ENCODE data around the gene SUN2. TPM values are rescaled to one million over a fixed set of nuclear protein-coding genes. Genes with fewer than 3 reads are reported as not detected.
A peak's percentile ranks its signal among the peaks of the same experiment; 100 is the strongest.

SUN2 gene
- total and polyA plus RNA-seq, 9 of the 15 experiments (the other 6 are each of a cell fraction or from before 2014, with no cell fraction given): 0.11 to 42.6 (median 16.7) TPM

- intact Hi-C loops (cut with micrococcal nuclease) (no loop called here), in situ Hi-C loops (cut with MboI) (no loop called here)
- H4K20me1 ChIP-seq (replicated peaks; ENCODE audit: control insufficient read depth, insufficient read depth, low read length): no peaks in the 10 kb centered on the region
- no peaks in the 10 kb centered on the region for H3K9me3 ChIP-seq (replicated peaks; ENCODE audit: control insufficient read depth, insufficient read depth, low read depth, low read length)
- H3K27ac ChIP-seq (ENCODE audit: extremely low read depth, low read depth, low read length): no peak overlapping the region
- no peaks in the 10 kb centered on the region for H3K27me3 ChIP-seq (ENCODE audit: control insufficient read depth in 2 of 2, insufficient read depth in 2 of 2, low read length in 2 of 2)
- no peak overlapping the region for H2AFZ ChIP-seq (ENCODE audit: low read depth, low read length)
- ATAC-seq (peak; percentile 32; the same call in 2 of the 3 replicates), FAIRE-seq (no peak), DNase-seq (ENCODE audit: extremely low read depth in 1 of 4, low spot score in 3 of 4) (no peak)
- ChIA-PET POLR2A (interaction anchor here (1.2 kb wide), 1 partner anchor 10 kb away, joined by 3 read pairs; no protein-coding TSS in a partner anchor), CTCF (ENCODE audit: low intra/inter-chr PET ratio) (no interaction called here)
- peaks cover 0 to 12% of the 10 kb centered on the region in 2 experiments; a peak in 4 of 5 replicates for H3K4me1 ChIP-seq (replicated peaks in 1 of 2; ENCODE audit: control insufficient read depth in 2 of 2, insufficient read depth in 2 of 2, low read length in 2 of 2)
- WGBS (ENCODE audit: insufficient coverage, low coverage, missing lambda C conversion rate): 84% methylated on average over 13 of the region's 13 CpGs
- no peaks in the 10 kb centered on the region for H3K79me2 ChIP-seq (ENCODE audit: control insufficient read depth, insufficient read depth, low read length)
- H3K9ac ChIP-seq (ENCODE audit: insufficient read depth in 1 of 2, low read depth in 2 of 2, low read length in 2 of 2): peak overlapping the region in 1 of 2 experiments; percentile 76; a peak in 2 of 4 replicates
- H3K4me2 ChIP-seq (ENCODE audit: insufficient read depth, low read length): no peak overlapping the region
- no peaks in the 10 kb centered on the region for H3K36me3 ChIP-seq (ENCODE audit: control insufficient read depth, insufficient read depth, low read length)
- TF ChIP-seq, protein P1, sequence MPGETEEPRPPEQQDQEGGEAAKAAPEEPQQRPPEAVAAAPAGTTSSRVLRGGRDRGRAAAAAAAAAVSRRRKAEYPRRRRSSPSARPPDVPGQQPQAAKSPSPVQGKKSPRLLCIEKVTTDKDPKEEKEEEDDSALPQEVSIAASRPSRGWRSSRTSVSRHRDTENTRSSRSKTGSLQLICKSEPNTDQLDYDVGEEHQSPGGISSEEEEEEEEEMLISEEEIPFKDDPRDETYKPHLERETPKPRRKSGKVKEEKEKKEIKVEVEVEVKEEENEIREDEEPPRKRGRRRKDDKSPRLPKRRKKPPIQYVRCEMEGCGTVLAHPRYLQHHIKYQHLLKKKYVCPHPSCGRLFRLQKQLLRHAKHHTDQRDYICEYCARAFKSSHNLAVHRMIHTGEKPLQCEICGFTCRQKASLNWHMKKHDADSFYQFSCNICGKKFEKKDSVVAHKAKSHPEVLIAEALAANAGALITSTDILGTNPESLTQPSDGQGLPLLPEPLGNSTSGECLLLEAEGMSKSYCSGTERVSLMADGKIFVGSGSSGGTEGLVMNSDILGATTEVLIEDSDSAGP (CRISPR knock-in tag; IDR thresholded peaks at IDR 0.05): no peak
- TF ChIP-seq SMAD3 (CRISPR knock-in tag; conservative IDR thresholded peaks at IDR 0.05): no peak
- TF ChIP-seq TRIM28 (IDR thresholded peaks at IDR 0.05): no peak
- no peak for TF ChIP-seq CBFA2T2 (conservative IDR thresholded peaks at IDR 0.05)
- TF ChIP-seq ELF2 (CRISPR knock-in tag; IDR thresholded peaks at IDR 0.05): no peak
- TF ChIP-seq NCOR1 (IDR thresholded peaks at IDR 0.05): no peak
- TF ChIP-seq NCOA1 (IDR thresholded peaks at IDR 0.05; ENCODE audit: low read depth): no peak
- no peak for TF ChIP-seq ZNF586 (CRISPR knock-in tag; conservative IDR thresholded peaks at IDR 0.05)
- TF ChIP-seq ZBTB43 (CRISPR knock-in tag; IDR thresholded peaks at IDR 0.05): no peak
- no peak for TF ChIP-seq OTX1 (CRISPR knock-in tag; IDR thresholded peaks at IDR 0.05)
- TF ChIP-seq ZBTB34 (CRISPR knock-in tag; IDR thresholded peaks at IDR 0.05): no peak
- no peak overlapping the region for H3K4me3 ChIP-seq
- BruUV-seq (replicated peaks): no TSS peak
- H3K9me1 ChIP-seq (ENCODE audit: control insufficient read depth, insufficient read depth, low read length): no peaks in the 10 kb centered on the region
These were observed 19.9 kb upstream of the SUN2 start for GRCh38 chr22:38775656-38776055.
